Measurements from ENCODE around the gene ITGB4.
A peak's percentile ranks its signal among the peaks of the same experiment; 100 is the strongest.

ITGB4 gene

GRCh38 chr17:75733471-75733870, 12.2 kb downstream of the ITGB4 start:
- DNase-seq = no peak

DNA sequence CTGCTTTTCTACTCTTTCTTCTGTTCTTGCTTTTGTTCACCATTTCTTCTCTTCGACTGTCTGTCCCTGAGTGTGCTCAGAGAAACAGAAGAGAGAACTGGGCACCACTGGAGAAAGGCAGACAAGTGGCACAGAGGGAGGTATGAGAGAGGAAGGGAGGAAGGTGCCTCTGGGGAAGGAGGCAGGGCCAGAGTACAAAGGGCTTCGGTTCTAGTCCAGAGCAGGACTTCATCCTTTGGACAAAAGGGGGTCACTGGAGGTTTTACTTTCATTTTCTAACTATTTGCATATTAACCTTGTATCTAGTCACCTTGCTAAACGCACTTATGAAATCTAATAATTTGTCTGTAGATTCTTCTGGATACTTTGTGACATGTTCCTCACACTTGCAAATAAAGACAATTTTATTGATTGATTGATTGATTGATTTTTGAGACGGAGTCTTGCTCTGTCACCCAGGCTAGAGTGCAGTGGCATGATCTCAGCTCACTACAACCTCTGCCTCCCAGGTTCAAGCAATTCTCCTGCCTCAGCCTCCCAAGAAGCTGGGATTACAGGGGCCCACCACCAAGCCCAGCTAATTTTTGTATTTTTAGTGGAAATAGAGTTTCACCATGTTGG, 13.5 kb downstream of the ITGB4 start:
- DNase-seq = no peak

DNA sequence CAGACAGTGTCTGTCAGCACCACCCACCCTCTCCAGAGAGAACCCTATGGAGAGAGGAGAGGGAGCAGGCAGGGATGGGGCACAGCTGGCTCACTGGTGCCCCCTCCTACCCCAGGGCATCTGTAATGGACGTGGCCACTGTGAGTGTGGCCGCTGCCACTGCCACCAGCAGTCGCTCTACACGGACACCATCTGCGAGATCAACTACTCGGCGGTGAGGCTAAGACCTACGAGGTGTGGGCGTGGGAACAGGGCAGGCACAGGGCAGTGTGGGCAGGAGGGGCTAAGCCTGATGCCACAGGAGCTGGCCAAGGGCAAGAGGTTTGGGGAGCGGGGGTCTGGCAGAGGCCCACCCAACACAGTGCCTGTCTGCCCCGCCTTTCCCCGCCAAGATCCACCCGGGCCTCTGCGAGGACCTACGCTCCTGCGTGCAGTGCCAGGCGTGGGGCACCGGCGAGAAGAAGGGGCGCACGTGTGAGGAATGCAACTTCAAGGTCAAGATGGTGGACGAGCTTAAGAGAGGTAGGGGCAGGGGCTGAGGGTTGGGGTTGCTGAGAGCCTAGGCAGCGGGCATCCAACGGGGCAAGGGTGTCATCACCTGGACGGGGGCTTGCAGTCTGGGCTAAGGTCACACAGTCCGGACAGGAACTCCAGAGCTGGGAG, 15.0 kb downstream of the ITGB4 start:
- DNase-seq = no peak

- no peak for DNase-seq
Measured at GRCh38 chr17:75737133-75737962, 16.1 kb downstream of the ITGB4 start.

- DNase-seq = no peak
Measured at GRCh38 chr17:75738218-75738802, 17.1 kb downstream of the ITGB4 start.

GRCh38 chr17:75739174-75739573, 17.9 kb downstream of the ITGB4 start:
- DNase-seq = no peak

DNA sequence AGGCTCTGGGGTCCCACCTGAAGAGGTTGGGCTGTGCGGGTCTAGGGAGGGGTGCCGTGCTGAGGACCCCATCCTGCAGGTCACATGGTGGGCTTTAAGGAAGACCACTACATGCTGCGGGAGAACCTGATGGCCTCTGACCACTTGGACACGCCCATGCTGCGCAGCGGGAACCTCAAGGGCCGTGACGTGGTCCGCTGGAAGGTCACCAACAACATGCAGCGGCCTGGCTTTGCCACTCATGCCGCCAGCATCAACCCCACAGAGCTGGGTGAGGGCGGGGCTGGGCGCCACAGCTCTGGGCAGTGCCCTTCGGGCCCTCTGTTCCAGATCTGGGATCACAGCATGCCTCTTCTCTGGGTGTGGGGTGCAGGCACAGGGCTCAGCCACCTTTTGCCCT, 18.5 kb downstream of the ITGB4 start:
- DNase-seq = no peak

DNA sequence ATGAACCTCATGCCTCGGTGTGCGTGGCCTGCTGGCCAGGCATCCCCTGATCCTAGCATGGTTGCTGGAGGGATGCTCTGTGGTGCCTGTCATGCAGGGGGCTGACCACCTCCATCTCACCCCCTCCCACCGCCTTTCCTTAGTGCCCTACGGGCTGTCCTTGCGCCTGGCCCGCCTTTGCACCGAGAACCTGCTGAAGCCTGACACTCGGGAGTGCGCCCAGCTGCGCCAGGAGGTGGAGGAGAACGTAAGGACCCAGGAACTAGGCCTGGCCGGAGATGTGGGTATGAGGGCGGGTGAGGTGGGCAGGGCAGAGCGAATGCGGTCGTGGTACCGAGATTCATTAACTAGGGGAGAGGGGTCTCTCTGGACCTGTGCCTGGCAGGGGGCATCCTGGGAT, 19.0 kb downstream of the ITGB4 start:
- DNase-seq = no peak

DNA sequence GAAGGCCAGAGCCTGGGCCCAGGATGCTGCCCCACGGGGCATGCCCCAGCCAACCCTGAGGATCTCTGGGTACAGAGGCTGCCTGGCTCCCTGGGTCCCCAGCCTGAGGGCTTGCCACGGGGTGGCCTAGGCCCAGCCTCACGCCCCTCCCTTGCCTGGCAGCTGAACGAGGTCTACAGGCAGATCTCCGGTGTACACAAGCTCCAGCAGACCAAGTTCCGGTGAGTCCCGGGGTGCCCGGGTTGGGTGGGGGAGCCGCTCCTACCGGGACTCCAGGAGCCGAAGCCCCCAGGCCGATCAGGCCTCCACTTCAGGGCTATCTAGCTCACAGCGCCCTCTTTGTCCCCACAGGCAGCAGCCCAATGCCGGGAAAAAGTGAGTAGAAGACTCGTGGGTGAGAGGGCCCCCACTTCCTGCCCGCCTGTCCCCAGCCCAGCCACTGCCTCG, 19.4 kb downstream of the ITGB4 start:
- no peak for DNase-seq

DNA sequence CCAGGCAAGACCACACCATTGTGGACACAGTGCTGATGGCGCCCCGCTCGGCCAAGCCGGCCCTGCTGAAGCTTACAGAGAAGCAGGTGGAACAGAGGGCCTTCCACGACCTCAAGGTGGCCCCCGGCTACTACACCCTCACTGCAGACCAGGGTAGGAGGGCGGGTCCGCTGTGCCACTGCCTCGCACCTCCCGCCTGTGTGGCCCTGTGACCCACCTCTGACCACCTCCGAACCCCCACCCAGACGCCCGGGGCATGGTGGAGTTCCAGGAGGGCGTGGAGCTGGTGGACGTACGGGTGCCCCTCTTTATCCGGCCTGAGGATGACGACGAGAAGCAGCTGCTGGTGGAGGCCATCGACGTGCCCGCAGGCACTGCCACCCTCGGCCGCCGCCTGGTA, 21.1 kb downstream of the ITGB4 start:
- no peak for DNase-seq

DNA sequence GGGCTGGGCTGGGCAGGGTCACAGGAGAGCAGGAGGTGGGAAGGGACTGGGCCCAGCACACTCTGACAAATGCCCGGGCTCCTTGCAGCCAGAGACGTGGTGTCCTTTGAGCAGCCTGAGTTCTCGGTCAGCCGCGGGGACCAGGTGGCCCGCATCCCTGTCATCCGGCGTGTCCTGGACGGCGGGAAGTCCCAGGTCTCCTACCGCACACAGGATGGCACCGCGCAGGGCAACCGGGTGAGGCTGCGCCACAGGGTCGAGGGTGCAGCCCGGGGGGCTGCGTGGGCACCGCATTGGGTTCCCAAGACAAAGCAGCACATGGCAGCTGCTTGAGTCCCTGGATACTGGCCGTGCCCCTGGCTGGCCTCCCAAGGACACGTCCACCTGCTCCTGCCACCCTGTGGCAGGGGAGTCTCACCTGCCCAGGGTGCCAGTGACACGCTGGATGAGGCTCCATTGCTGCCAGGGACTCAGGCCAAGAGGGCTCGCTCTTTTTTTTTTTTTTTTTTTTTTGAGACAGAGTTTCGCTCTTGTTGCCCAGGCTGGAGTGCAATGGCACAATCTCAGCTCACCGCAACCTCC, 22.5 kb downstream of the ITGB4 start:
- DNase-seq = no peak

DNA sequence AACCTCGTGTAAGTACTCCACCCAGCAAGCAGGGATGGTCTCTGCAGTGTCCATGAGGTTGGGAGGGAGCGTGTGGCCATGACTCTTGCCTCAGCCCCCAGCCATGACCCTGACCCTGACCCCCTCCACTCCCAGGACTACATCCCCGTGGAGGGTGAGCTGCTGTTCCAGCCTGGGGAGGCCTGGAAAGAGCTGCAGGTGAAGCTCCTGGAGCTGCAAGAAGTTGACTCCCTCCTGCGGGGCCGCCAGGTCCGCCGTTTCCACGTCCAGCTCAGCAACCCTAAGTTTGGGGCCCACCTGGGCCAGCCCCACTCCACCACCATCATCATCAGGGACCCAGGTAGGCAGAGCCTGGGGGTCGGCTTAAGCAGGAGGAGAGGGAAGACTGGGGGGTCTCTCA, 27.4 kb downstream of the ITGB4 start:
- no peak for DNase-seq

DNA sequence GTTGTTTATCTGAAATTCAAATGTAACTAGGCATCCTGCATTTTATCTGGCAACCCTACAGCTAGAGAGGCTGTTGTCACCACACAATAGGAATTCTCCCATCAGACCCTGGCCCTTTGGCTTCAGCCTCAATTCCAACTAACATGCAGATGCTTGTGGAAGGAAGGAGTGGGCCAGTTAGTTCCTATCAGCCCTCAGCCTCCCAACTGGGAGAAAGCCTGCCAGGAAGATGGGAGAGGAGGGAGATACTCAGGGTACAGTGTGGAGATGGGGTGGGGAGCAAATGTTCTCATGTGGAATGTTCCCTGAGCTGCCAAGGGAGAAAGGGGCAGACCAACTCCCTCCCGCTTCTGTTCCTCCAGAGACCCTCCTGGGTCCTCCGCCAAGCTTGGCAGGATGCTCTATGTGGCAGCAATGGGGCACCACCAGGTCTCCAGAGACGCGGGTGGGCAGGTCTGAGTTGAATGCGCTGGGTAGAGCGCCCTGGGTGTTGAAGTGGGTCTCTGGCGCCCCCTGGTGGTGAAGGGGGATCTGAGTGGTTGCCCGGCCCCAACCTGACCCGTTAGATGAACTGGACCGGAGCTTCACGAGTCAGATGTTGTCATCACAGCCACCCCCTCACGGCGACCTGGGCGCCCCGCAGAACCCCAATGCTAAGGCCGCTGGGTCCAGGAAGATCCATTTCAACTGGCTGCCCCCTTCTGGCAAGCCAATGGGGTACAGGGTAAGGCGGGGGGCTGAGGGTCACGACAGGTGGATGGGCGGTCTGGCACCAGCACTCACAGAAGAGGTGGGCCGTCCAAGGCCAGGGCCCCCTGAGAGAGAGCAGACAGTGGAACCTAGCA, 28.5 kb downstream of the ITGB4 start:
- DNase-seq = peak; percentile 68

- no peak for DNase-seq
Measured at GRCh38 chr17:75750661-75751423, 29.6 kb downstream of the ITGB4 start.

DNA sequence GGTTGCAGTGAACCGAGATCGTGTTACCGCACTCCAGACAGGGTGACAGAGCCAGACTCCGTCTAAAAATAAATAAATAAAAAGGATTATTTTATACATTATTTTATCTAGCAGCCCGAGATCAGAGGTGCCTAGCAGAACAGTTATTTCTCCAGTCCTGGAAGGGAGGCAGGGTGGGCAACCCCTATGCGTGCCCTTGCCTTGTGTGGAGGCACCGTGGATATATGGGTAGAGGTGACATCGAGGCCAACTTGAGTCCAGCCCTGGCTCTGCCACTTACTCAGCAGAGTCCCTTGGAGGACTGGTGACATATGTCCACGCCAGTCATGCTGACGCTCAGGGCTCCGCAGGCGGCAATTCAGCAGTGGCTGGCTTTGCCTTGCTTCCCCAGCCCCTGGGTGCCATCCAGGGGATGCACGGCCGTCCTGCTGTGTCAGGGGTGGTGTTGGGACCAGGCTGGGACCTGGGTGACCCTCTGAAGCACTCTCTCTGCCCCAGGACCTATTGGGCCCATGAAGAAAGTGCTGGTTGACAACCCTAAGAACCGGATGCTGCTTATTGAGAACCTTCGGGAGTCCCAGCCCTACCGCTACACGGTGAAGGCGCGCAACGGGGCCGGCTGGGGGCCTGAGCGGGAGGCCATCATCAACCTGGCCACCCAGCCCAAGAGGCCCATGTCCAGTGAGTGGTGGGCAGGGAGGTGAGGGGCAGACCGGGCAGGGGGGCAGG, 30.6 kb downstream of the ITGB4 start:
- no peak for DNase-seq

- no peak for DNase-seq
Measured at GRCh38 chr17:75752405-75752709, 31.1 kb downstream of the ITGB4 start.

DNA sequence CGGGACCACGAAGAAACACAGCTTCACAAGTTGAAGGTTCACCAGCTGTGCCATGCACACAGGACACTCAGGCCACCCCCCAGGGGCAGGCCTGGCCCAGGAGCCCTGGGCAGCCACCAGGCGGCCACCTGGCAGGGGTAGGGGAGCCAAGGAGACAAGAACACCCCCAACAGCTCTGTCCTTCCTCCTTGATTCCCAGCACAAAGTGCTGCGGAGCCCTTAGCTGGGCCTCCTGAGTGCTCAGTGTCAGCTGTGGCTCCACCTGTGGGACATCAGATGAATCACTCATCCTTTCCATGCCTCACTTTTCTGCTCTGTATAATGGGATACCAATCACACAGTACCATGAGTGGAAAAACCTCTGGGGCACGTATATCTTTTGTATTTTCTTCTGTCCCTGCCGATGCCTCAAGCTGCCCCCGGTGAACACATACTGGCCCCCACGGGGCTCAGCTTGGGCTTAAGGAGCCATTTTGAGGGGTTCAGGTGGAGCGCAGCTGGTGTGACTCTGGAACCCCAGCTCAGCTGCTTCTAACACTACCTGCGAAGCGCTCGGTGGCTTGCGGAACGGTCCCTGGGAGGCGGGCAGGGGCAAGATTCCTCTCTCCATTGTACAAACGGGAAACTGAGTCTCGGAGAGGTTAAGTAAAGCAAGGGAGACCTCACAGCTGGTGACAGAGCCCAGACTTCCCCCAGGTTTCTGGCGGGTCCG, 31.7 kb downstream of the ITGB4 start:
- DNase-seq = no peak

DNA sequence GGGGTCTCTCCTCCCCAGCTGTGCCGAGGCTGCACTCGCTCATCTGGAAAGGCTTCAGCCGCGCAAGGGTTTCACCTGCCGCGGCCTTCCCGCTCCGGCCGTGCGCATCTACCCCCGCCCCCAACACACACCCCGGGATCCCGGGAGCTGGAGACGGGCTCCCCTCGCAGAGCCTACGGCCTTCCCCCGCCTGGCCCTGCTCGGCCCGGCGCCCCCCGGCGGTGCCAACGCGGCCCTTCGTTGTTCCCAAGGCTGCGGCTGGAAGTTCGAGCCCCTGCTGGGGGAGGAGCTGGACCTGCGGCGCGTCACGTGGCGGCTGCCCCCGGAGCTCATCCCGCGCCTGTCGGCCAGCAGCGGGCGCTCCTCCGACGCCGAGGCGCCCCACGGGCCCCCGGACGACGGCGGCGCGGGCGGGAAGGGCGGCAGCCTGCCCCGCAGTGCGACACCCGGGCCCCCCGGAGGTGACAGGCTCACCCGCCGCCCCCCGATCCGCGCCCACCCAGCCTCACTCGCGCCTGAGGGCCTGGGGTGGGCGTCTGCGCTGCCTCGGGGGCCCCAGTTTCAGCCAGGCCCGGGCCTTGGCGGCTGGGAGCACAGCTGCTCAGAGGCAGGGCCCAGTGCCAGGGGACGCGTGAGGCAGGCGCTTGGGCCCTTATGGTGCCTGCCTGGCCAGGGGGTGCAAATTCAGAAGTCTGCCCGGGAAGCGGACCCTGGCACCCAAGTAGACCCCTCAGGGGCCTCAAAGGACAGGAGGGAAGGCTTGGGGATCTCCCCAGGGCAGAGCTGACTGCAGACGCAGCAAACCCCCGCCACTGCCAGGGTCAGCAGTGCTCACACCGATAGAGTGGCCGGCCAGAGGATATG, 32.5 kb downstream of the ITGB4 start:
- DNase-seq = peak; percentile 36

Measured in NCI-H146 (cell line).